ENCODE data around the gene STS.

GRCh38 chrX:7143941-7144525 lies 3.5 kb upstream of the STS start:
- TF ChIP-seq EGR1 (IDR thresholded peaks at IDR 0.05): no peak
- TF ChIP-seq USF1 (IDR thresholded peaks at IDR 0.05): no peak
- TF ChIP-seq CEBPB (IDR thresholded peaks at IDR 0.05): no peak
- no peak for TF ChIP-seq EP300 (IDR thresholded peaks at IDR 0.05; ENCODE audit: borderline replicate concordance)
- TF ChIP-seq MAX (IDR thresholded peaks at IDR 0.05): no peak
- TF ChIP-seq TAF1 (IDR thresholded peaks at IDR 0.05; ENCODE audit: low read depth): no peak
- TF ChIP-seq YY1 (IDR thresholded peaks at IDR 0.05; ENCODE audit: low read depth): no peak
- TF ChIP-seq REST (IDR thresholded peaks at IDR 0.05; ENCODE audit: low read depth): no peak
- no peak for TF ChIP-seq NFIC (IDR thresholded peaks at IDR 0.05)
- TF ChIP-seq TCF12 (IDR thresholded peaks at IDR 0.05; ENCODE audit: low read depth): no peak
- no peak for TF ChIP-seq CREB1 (IDR thresholded peaks at IDR 0.05; ENCODE audit: low read depth)
